GM19351 (cell line): Measurements from ENCODE around the gene LEFTY2.
A peak's percentile ranks its signal among the peaks of the same experiment; 100 is the strongest.
"Not testable (repeated sequence)": the region's sequence is repeated elsewhere in the genome, so short reads cannot be mapped to it uniquely, and the experiment has no call there.

Experiments used
- ATAC-seq: cut with Tn5 transposase; IDR thresholded peaks from one replicate; pipeline ENCODE4 v1.9.1; 2021; ENCODE audit warnings: mild to moderate bottlenecking, moderate library complexity; ENCODE audit not compliant: unreplicated experiment

LEFTY2 gene

GRCh38 chr1:225954753-225955152 lies 13.7 kb upstream of the LEFTY2 start:
- no peak for ATAC-seq

- ATAC-seq, result no peak
Measured at GRCh38 chr1:225953315-225953714, 12.3 kb upstream of the LEFTY2 start.

- ATAC-seq, result no peak
Measured at GRCh38 chr1:225950905-225951497, 10.0 kb upstream of the LEFTY2 start.

GRCh38 chr1:225949041-225949440 lies 8.0 kb upstream of the LEFTY2 start:
- ATAC-seq, result no peak

- no peak for ATAC-seq
Measured at GRCh38 chr1:225946803-225947202, 5.8 kb upstream of the LEFTY2 start.

GRCh38 chr1:225946082-225946620 lies 5.1 kb upstream of the LEFTY2 start:
- ATAC-seq, result no peak

GRCh38 chr1:225945564-225945963 lies 4.5 kb upstream of the LEFTY2 start:
- ATAC-seq, result no peak

GRCh38 chr1:225944951-225945350 lies 3.9 kb upstream of the LEFTY2 start:
- ATAC-seq, result peak; percentile 59

GRCh38 chr1:225944387-225944786 lies 3.4 kb upstream of the LEFTY2 start:
- ATAC-seq, result no peak

GRCh38 chr1:225943582-225943981 lies 2.6 kb upstream of the LEFTY2 start:
- ATAC-seq, result no peak

GRCh38 chr1:225942574-225942973 lies 1.6 kb upstream of the LEFTY2 start:
- peak; percentile 91 for ATAC-seq

- ATAC-seq, result no peak
Measured at GRCh38 chr1:225941942-225942222, 862 bp upstream of the LEFTY2 start.

- ATAC-seq, result no peak
Measured at GRCh38 chr1:225940385-225941151, 452 bp downstream of the LEFTY2 start.

GRCh38 chr1:225939939-225940310 lies 1.1 kb downstream of the LEFTY2 start:
- not testable (repeated sequence) for ATAC-seq

- ATAC-seq, result not testable (repeated sequence)
Measured at GRCh38 chr1:225939097-225939938, 1.7 kb downstream of the LEFTY2 start.

- ATAC-seq, result no peak
Measured at GRCh38 chr1:225937048-225937968, 3.7 kb downstream of the LEFTY2 start.

- ATAC-seq, result no peak
Measured at GRCh38 chr1:225936523-225936922, 4.5 kb downstream of the LEFTY2 start.

GRCh38 chr1:225936086-225936485 lies 4.9 kb downstream of the LEFTY2 start:
- not testable (repeated sequence) for ATAC-seq

- no peak for ATAC-seq
Measured at GRCh38 chr1:225934711-225935110, 6.3 kb downstream of the LEFTY2 start.

- ATAC-seq, result no peak
Measured at GRCh38 chr1:225933072-225933471, 7.9 kb downstream of the LEFTY2 start.
